HFFc6 (cell line): ENCODE results near the gene PATE2. TPM values are rescaled to one million over a fixed set of nuclear protein-coding genes. Genes with fewer than 3 reads are reported as not detected.

Experiments
- DNase-seq: peaks from one replicate; pipeline ENCODE4 v3.0.0-alpha.2; 2018
- H3K27ac Mint-ChIP-seq: 2 replicates; pipeline ENCODE4 v1.8.0; 2020; ENCODE audit warnings: mild to moderate bottlenecking, mixed read lengths
- H3K27me3 Mint-ChIP-seq: 2 replicates; pipeline ENCODE4 v1.8.0; 2021; ENCODE audit warnings: mild to moderate bottlenecking, moderate library complexity, mixed read lengths; ENCODE audit not compliant: insufficient read depth
- H3K36me3 Mint-ChIP-seq: 2 replicates; pipeline ENCODE4 v1.8.0; 2021; ENCODE audit warnings: low read depth, mixed read lengths
- H3K4me1 Mint-ChIP-seq: 2 replicates; pipeline ENCODE4 v1.8.0; 2020; ENCODE audit warnings: low read depth, mixed read lengths
- H3K4me3 Mint-ChIP-seq: 2 replicates; pipeline ENCODE4 v1.8.0; 2020; ENCODE audit warnings: mild to moderate bottlenecking, moderate library complexity, mixed read lengths
- H3K9me3 Mint-ChIP-seq: 2 replicates; pipeline ENCODE4 v1.8.0; 2020; ENCODE audit warnings: mild to moderate bottlenecking, mixed read lengths
- CTCF ChIP-seq: fragments of 200-600 bp; sonication (generic); IDR thresholded peaks from 2 replicates; pipeline ENCODE4 v1.5.0; 2021; ENCODE audit warnings: antibody characterized with exemption, mild to moderate bottlenecking
- total RNA-seq, 6 experiments: library from RNA; stranded (reverse); fragmentation: NEBNext Ultra II Directional; extraction: Animal tissue kit (Norgen Biotek cat#: 25700); gene quantifications; 2 replicates in 1 of 6; 3 replicates in 5 of 6; pipeline ENCODE4 v1.2.3, GENCODE V29; 2021

PATE2 gene
- total RNA-seq, 6 experiments from 2014 or later = 0.11 TPM; not detected in 5

GRCh38 chr11:125728969-125729368 lies 49.7 kb downstream of the PATE2 start:
- DNase-seq = no peak
- Mint-ChIP-seq H3K36me3 (no peaks in the 10 kb centered on the region), H3K4me1 (no peaks in the 10 kb centered on the region), H3K27ac (no peak overlapping the region), H3K27me3 (peaks cover 5% of the 10 kb centered on the region; the same call in 1 of the 2 replicates), H3K9me3 (no peaks in the 10 kb centered on the region), H3K4me3 (no peak overlapping the region)
- TF ChIP-seq CTCF = no peak

Other genes with a start within 250 kb of the PATE2 start
- gene EI24, start 209.4 kb downstream of the PATE2 start, total RNA-seq = 10 to 100 TPM; 73.8 to 92.1 (median 86.0) TPM
- 100 to 1,000 TPM; 265 to 280 (median 269) TPM for gene STT3A, start 186.0 kb downstream of the PATE2 start, total RNA-seq
- 10 to 100 TPM; 23.8 to 43.6 (median 39.7) TPM for gene CHEK1, start 153.7 kb downstream of the PATE2 start, total RNA-seq
- gene ACRV1, start 98.0 kb downstream of the PATE2 start, total RNA-seq = not detected
- gene PATE1, start 32.5 kb downstream of the PATE2 start, total RNA-seq = not detected
- not detected for gene PATE3, start 9.3 kb upstream of the PATE2 start, total RNA-seq
- gene PATE4, start 54.5 kb upstream of the PATE2 start, total RNA-seq = not detected
- gene HYLS1, start 108.8 kb upstream of the PATE2 start, total RNA-seq = 10 to 100 TPM in 4 of 6 experiments, 1 to 10 TPM in 2; 5.7 to 13.5 (median 12.7) TPM
- gene PUS3, start 124.4 kb upstream of the PATE2 start, total RNA-seq = 10 to 100 TPM in 3 of 6 experiments, 1 to 10 TPM in 3; 7.5 to 13.6 (median 10.3) TPM
- gene DDX25, start 125.7 kb upstream of the PATE2 start, total RNA-seq = not detected
- not detected for gene VSIG10L2, start 167.2 kb upstream of the PATE2 start, total RNA-seq